GM10248 (cell line): ENCODE results near the gene RPL26.
"Not testable (repeated sequence)": the region's sequence is repeated elsewhere in the genome, so short reads cannot be mapped to it uniquely, and the experiment has no call there.

Experiments
- CTCF ChIA-PET: fragments of 300-600 bp; sonication (Branson Sonifier 250); formaldehyde crosslinking; extraction: SDS; loops from one replicate; lab custom pipeline; 2021; ENCODE audit warnings: antibody characterized with exemption; lab: Yijun Ruan, JAX
- POLR2A ChIA-PET: fragments of 350-650 bp; sonication (Branson Sonifier 250); formaldehyde crosslinking; extraction: SDS; loops from one replicate; lab custom pipeline; 2020; ENCODE audit warnings: antibody characterized with exemption; lab: Yijun Ruan, JAX
- DNase-seq: peaks from one replicate; pipeline ENCODE4 v3.0.0; 2012; ENCODE audit errors: extremely low spot score
- TF ChIP-seq, protein P1 (sequence below): IDR thresholded peaks from 2 replicates; pipeline ENCODE4 v1.5.1; 2012; ENCODE audit warnings: mild to moderate bottlenecking, low read depth; ENCODE audit errors: extremely low read depth, missing control alignments, control extremely low read depth

RPL26 gene

DNA sequence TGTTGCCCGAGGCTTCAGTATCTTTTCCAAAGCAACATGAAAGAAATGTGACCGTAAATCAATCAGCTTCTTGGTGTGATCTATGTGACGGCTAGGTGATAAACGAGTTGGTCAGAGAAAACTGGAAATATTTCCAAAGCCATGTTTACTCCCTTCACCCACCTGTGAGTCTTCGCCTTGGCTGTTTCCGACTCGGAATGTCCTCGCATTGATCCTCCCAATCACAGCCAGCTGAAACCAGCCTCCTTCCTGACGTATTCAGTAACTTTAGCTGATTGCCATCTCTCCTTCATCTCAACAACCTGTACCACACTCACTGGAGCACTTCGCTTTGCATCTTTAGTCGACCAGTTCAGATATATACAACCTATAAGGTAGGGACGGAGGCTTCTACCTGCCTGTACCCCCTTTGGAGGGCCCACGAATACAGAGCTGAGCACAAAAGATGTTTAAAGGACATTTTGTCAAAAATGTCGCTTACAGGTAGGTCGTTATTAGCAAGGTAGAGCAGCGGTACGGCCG, 7.2 kb downstream of the RPL26 start:
- no peak for DNase-seq
- TF ChIP-seq, protein P1, sequence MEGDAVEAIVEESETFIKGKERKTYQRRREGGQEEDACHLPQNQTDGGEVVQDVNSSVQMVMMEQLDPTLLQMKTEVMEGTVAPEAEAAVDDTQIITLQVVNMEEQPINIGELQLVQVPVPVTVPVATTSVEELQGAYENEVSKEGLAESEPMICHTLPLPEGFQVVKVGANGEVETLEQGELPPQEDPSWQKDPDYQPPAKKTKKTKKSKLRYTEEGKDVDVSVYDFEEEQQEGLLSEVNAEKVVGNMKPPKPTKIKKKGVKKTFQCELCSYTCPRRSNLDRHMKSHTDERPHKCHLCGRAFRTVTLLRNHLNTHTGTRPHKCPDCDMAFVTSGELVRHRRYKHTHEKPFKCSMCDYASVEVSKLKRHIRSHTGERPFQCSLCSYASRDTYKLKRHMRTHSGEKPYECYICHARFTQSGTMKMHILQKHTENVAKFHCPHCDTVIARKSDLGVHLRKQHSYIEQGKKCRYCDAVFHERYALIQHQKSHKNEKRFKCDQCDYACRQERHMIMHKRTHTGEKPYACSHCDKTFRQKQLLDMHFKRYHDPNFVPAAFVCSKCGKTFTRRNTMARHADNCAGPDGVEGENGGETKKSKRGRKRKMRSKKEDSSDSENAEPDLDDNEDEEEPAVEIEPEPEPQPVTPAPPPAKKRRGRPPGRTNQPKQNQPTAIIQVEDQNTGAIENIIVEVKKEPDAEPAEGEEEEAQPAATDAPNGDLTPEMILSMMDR: no peak
- CTCF ChIA-PET: interaction anchor here (0.9 to 2.8 kb wide), 9 partner anchors 8 to 432 kb away, joined by 3 to 18 read pairs (median 5); no protein-coding TSS in a partner anchor
- POLR2A ChIA-PET: interaction anchor here (0.5 to 1.0 kb wide), 3 partner anchors 35 to 202 kb away, joined by 3 to 7 read pairs (median 3); no protein-coding TSS in a partner anchor

DNA sequence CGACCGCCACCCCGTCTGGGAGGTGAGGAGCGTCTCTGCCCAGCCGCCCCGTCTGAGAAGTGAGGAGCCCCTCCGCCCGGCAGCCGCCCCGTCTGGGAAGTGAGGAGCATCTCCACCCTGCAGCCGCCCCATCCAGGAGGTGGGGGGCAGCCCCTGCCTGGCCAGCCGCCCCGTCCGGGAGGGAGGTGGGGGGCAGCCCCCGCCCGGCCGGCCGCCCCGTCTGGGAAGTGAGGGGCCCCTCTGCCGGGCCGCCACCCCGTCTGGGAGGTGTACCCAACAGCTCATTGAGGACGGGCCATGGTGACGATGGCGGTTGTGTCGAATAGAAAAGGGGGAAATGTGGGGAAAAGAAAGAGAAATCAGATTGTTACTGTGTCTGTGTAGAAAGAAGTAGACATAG, 9.1 kb downstream of the RPL26 start:
- POLR2A ChIA-PET, CTCF ChIA-PET, DNase-seq: not testable (repeated sequence)

DNA sequence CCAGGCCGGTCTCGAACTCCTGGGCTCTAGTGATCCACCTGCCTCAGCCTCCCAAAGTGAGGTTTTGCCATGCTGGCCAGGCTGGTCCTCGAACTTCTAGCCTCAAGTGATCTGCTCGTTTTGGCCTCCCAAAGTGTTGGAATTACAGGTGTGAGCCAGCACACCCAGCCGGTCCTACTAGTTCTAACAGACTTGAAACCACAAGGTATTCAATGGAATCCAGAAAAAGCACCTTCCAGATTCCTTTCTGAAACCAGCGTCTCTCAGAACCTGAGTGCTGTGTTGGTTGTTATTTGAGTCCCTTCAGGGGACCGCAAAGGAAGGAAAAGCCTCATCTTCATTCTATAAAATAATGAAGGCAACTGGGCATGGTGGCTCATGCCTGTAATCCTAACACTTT, 10.6 kb downstream of the RPL26 start:
- CTCF ChIA-PET: no interaction called here
- POLR2A ChIA-PET: no interaction called here
- no peak for DNase-seq
- TF ChIP-seq, protein P1: no peak

DNA sequence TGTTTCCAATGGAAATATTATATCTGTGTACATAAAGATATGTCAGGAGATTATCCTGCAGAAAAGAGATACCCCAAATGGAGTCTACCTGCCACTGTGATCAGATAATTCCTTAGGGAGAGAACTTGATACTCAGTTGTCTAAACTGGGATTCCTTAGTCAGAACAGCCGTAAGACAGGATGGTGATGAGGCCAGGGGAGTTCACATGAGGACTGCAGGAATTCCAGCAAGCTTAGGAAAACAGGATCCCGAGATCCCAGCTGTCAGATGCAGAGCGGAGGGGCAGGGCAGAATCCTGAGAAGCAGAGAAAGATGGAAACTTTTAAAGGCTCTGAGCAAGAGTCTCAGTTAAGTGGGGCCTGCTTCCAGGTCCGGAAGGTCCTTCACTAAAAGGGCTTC, 11.2 kb downstream of the RPL26 start:
- TF ChIP-seq, protein P1: no peak
- ChIA-PET CTCF (interaction anchor here (2.3 kb wide), 1 partner anchor 11 kb away, joined by 6 read pairs; no protein-coding TSS in a partner anchor), POLR2A (no interaction called here)
- DNase-seq: no peak

DNA sequence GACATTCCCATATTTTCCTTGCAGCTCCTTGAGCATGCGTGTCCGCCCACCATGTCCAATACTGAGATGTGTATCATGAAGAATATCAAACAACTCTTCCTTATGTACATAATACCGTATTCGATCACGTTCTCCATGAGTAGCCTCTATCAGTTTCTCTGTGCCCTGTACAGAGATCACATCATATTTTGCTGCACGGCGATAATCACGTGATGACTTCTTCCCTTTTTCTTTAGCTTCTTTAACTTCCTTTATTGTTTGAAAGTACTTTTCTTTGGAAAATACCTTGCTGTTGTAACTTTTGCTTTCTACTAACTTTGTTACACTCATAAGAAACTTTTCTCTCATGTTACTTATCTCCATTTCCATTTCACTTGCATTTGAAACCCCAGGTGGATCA, 13.0 kb downstream of the RPL26 start:
- POLR2A ChIA-PET: interaction anchor here (1.0 kb wide), 1 partner anchor 12 kb away, joined by 4 read pairs; no protein-coding TSS in a partner anchor
- TF ChIP-seq, protein P1: no peak
- no peak for DNase-seq
- CTCF ChIA-PET: interaction anchor here (1.9 to 2.3 kb wide), 2 partner anchors 9 to 14 kb away, joined by 6 to 13 read pairs; no protein-coding TSS in a partner anchor

DNA sequence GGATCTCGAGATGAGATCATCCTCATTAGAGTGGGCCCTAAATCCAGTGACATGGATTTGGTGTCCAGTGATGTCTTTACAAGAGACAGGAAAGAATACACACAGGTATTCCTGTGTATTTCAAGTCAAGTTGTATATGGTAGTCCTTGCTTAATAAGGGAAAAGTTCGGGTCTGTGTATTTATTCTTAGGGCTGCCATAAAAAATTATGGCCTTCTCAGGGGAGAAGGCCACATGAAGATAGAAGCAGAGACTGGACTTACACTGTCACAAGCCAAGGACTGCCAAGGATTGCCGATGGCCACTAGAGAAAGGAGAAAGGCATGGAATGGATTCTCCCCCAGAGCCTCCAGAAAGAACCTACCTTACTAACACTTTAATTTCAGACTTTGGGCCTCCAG, 14.8 kb downstream of the RPL26 start:
- TF ChIP-seq, protein P1: no peak
- DNase-seq: no peak
- ChIA-PET CTCF (no interaction called here), POLR2A (no interaction called here)

DNA sequence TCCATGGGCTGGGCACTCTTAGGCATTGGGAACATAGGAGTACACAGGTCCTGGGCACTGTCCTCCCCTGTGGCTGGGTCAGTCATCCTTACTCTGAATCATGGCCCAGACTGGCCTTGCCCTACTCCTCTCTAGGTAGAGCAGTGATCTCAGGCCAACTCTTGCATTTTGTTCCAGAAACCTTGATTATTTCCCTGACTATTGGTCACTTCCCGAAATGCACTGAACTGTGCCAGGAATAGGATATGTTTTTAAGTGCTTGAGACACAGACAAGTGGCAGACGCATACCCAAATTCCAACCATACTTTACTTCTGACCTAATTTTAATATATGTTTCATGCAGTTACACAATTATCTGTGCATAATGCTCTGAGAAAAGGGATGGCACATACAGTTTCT, 16.8 kb downstream of the RPL26 start:
- no peak for DNase-seq
- CTCF ChIA-PET: no interaction called here
- TF ChIP-seq, protein P1: no peak
- POLR2A ChIA-PET: no interaction called here
